Activated effector memory CD4-positive, alpha-beta T cell treated with anti-CD3 and anti-CD28 coated beads, Interleukin-2, amount 50 U/mL, for 16 hours (primary cell): ENCODE measurements around the gene HMG20B.

Source experiments
- DNase-seq: peaks from one replicate; pipeline ENCODE4 v3.0.0-alpha.2; 2020

HMG20B gene

GRCh38 chr19:3537438-3538240, 35.1 kb upstream of the HMG20B start:
- no peak for DNase-seq

- DNase-seq, result no peak
Measured at GRCh38 chr19:3538258-3538929, 34.4 kb upstream of the HMG20B start.

GRCh38 chr19:3538965-3539755, 33.6 kb upstream of the HMG20B start, which contains the start of gene TEKTIP1:
Gene TEKTIP1, plus strand, starts transcription at chr19:3539174. Its CDS starts 4 bp downstream, at chr19:3539178.
- peak; percentile 63 for DNase-seq

DNA sequence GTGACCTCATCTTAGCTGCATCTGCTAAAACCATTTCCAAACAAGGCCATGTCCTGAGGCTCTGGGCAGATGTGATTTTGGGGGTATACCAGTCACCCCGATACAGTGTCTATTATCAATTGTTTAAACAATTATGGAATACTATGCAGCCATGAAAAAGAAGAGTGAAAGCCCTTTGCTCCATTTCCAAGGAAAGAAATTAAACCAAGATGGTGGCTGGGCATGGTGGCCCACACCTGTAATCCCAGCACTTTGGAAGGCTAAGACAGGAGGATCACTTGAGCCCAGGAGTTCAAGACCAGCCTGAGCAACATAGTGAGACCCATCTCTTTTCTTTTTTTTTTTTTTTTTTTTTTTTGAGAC, 33.0 kb upstream of the HMG20B start:
- no peak for DNase-seq

DNA sequence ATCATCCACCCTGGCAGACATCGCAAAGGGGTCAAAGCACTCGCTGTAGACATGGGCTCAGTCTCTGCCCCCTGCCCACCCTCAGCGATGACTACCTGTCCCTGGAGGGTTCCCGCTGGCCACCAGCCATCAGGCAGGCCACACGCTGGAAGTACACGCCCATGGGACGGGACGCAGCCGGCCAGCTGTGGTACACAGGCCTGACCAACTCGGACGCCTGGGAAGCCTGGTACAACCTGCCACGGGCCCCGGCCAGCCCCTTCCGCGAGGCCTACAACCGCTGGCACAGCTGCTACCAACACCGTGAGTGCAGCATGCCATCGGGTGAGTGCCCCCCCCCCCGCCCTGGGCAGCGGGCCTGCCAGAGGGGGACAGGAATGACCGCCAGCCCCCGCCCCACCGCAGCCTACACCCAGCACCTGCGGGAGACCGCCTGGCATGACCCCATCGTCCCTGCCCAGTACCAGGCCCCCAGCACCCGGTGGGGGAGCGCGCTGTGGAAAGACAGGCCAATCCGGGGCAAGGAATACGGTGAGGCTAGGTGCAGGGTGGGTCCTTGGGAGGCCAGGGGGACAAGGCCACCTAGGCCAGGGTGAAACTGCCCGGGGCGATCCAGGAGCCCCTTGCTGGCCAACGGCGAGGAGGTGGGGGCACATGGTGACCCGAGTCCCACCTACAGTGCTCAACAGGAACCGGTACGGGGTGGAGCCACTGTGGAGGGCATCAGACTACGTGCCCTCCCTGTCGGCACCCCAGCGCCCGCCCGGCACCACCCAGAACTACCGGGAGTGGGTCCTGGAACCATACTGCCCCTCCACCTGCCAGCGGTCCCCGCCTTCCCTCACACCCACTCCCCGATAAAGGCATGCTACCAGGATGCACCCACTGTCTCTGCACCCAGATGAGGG, 29.3 kb upstream of the HMG20B start:
- no peak for DNase-seq

- no peak for DNase-seq
Measured at GRCh38 chr19:3544058-3544376, 28.7 kb upstream of the HMG20B start.

DNA sequence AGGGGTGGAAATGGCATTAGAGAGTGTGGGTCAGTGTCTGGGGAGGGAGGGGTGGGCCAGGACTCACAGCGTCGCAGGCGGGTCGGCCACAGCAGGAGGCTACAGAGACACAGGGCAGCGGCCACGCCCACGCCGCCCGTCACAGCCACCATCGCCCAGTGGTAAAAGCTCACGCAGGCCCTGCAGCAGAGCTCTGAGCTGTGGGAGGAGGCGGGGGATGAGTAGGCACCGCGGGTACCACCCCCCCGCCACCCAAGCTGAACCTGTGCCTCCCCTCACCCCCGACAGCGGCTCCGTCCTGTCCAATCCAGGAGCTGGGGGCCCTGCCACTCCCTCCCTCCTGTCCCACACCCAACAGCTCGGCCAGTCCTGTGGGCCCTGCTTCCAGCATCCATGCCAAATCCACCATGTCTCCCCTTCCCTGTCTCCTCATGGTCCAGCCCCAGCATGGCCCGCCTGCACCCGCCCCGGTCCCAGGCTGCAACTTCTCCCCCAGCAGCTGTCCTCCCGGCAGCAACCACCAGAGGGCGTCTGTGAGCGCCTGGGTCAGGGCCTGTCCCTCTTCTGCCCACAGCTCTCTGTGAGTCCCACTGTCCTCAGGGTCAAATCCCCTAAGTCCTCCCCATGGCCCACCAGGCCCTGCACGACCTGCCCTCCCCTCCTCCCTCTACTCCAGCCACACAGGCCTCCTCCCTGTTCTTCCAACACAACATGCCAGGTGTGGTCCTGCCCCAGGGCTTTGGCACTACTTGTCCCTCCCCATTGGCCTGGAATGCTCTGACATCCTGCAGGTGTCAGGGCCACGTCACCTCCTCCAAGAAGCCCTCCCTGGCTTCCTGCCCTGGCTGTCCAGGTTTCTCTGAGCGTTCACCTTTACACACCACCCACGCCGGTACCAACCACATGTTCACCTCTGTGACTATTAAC, 27.7 kb upstream of the HMG20B start:
- peak; percentile 93 for DNase-seq

DNA sequence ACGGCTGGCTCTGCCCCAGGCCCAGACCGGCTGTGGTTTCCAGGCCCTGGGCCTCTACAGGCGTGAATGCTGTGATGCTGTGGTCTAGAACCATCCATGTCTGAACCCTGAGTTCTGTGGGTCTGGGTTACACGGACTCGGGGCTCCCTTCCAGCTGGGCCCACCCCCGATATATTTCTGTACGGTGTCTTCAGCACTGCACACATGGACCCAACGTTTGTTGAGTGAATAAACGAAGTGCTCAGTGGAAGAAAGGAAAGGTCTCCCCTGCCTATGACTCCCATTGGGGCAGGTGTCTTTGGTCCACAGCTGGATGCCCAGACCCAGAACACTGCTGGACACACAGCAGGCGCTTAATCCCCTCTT, 27.1 kb upstream of the HMG20B start:
- DNase-seq, result no peak

DNA sequence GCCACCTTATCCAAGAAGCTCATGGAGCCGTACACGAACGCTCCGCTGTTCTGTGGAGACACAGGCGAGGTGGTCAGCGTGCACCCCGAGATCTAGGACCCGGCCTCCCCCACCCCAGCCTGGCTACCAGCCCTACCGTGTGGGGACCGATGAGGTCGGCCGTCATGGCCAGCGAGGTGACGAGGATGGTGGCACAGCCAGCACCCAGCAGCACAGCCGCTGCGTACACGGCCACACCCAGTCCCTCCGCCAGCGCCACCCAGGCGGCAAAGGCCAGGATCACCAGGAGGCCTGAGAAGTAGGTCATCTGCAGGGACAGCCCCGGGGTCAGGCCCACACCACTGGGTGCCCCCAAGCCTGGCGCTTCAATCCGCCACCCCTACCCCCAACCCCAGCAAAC, 26.6 kb upstream of the HMG20B start:
- no peak for DNase-seq

GRCh38 chr19:3547301-3547731, 25.4 kb upstream of the HMG20B start:
- peak; percentile 78 for DNase-seq

GRCh38 chr19:3547767-3548282, 24.9 kb upstream of the HMG20B start:
- no peak for DNase-seq

GRCh38 chr19:3548606-3549005, 24.1 kb upstream of the HMG20B start:
- DNase-seq, result no peak

GRCh38 chr19:3549816-3550215, 22.9 kb upstream of the HMG20B start:
- DNase-seq, result no peak

GRCh38 chr19:3550947-3551791, 21.6 kb upstream of the HMG20B start:
- DNase-seq, result no peak

GRCh38 chr19:3551792-3552095, 21.0 kb upstream of the HMG20B start:
- DNase-seq, result no peak

DNA sequence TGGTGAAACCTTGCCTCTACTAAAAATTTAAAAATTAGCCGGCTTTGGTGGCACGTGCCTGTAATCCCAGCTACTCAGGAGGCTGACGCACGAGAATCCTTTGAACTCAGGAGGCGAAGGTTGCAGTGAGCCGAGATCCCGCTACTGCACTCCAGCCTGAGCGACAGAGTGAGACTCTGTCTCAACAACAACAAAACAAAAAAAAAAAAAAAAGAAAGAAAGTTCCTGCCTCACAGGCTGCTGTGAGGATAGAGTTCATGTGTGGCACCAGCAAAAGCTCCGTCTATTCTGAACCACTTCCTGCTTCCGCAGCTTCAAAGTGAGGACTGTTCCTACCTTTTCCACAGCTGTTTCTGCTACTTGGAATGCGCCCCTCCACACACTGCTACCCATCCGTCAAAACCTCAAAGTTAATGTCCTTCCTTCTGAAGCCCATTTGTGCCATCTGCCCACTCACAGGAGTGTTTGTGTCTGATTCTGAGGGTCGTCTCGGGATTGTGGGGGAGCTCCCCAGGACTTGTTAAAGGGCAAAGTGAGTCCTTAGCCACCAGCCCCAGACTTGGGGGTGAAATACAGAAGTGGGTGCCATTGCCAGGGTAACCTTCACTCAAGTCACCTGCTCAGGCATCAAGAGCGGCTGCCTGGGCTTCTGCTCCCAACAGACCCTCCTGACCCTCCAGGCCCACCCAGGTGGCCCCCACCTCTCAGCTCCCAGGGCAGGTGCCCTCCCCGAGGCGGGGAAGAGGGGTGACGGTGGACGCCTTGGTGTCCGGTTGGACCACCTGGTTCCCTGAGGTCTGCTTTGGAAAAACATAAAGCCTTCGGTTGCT, 18.3 kb upstream of the HMG20B start:
- DNase-seq, result peak; percentile 73

DNA sequence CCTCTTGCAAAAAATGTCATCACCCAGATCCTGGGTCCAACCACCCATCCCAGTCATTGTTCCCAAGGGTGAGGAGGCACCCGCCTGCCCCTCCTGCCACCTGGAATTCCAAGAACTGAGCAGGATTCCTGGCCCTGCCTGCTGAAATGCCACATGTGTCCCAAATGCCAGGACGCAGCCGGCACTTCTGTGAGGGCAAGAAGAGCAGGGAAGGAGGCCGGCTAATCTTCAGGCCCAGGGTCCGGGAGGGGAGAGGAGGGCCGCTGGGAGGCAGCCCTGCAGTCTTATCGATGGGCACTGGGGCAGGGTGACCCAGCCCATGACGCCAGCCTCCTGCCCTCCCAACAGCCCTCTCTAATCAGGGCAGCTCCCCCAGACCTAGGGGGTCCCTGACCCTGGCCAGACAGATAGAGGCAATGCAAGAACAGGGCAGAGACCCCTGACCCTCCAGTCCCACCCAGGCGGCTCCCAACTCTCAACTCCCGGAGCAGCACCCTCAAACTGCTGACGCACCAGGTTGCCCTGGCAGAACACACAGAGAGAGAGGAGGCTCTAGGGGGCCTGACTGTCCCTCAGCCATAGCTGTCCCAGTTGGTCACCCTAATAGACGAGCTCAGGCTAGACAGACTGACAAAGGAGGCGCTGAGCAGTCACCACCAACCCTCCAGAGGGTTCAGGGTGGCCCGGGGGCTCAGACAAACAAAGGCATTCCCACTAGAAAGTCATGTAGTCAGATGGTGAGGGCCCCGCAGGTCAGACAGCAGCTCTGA, 16.9 kb upstream of the HMG20B start:
- DNase-seq, result no peak

GRCh38 chr19:3556423-3556977, 16.2 kb upstream of the HMG20B start:
- DNase-seq, result no peak
